Gastrocnemius medialis (tissue), 4 donors: ENCODE data around the gene PLEKHG1.

ENCODE experiments used
- POLR2A ChIP-seq, 2 donors: fragments of 450-650 bp; IDR thresholded peaks; one replicate each; pipeline ENCODE4 v1.6.1; 2017; ENCODE audit warnings: antibody characterized with exemption in 2 of 2, mild to moderate bottlenecking in 2 of 2, moderate library complexity in 2 of 2
- TF ChIP-seq, protein P1 (sequence below), 5 experiments: fragments of 450-650 bp in 3 of 5; fragments of 200-600 bp in 2 of 5; sonication (generic) in 2 of 5; IDR thresholded peaks in 4 of 5; conservative IDR thresholded peaks in 1 of 5; 1 replicate in 4 of 5; 2 replicates in 1 of 5; pipeline ENCODE4 v1.5.1; 2016 to 2019; ENCODE audit warnings: antibody characterized with exemption in 5 of 5, mild to moderate bottlenecking in 3 of 5, moderate library complexity in 3 of 5

DNA sequence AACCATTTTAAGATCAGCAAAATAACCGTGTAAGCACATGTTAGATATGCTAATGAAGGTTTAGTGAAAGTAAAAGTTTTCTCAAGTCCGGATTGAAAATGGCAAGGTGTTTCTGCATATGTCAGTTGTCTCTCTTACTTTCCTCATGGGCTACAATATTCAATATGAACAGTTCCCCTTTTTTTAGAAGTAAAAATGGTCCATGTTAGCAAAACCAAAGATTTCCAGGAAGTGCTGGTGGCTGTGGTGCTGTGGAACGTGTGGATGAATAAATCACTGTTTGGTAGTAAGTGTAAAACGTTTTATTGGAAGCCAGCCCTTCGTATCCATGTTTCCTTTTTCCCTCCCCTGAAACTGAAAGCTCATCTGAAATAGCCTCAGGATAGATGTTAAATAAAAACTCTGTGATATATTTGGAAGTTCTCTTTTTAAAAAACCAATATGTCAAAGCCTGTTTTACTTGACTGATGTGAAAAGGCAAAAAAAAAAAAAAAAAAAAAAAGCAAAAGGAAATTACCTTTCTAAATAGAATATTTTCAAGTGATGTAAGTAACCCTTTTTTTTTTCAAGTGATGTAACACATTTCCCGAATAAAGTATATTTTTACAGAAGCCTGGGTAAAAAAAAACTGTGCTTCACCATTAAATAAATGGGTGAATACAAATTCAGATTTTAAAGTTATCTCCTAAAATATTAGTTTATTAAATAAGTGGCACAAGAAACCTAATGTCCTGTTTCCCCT is 41.9 kb downstream of the PLEKHG1 start:
- TF ChIP-seq POLR2A (IDR thresholded peaks at IDR 0.05): no peak
- TF ChIP-seq, protein P1, sequence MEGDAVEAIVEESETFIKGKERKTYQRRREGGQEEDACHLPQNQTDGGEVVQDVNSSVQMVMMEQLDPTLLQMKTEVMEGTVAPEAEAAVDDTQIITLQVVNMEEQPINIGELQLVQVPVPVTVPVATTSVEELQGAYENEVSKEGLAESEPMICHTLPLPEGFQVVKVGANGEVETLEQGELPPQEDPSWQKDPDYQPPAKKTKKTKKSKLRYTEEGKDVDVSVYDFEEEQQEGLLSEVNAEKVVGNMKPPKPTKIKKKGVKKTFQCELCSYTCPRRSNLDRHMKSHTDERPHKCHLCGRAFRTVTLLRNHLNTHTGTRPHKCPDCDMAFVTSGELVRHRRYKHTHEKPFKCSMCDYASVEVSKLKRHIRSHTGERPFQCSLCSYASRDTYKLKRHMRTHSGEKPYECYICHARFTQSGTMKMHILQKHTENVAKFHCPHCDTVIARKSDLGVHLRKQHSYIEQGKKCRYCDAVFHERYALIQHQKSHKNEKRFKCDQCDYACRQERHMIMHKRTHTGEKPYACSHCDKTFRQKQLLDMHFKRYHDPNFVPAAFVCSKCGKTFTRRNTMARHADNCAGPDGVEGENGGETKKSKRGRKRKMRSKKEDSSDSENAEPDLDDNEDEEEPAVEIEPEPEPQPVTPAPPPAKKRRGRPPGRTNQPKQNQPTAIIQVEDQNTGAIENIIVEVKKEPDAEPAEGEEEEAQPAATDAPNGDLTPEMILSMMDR (IDR thresholded peaks at IDR 0.05 in 4 of 5, conservative IDR thresholded peaks at IDR 0.05 in 1 of 5): no peak
